ENCODE results near the gene NME7. TPM values are rescaled to one million over a fixed set of nuclear protein-coding genes. Genes with fewer than 3 reads are reported as not detected.
A peak's percentile ranks its signal among the peaks of the same experiment; 100 is the strongest.

The NME7 gene
- total RNA-seq, 1 experiment from 2014 or later = 13.8 TPM

GRCh38 chr1:169102567-169102966, 265.0 kb downstream of the NME7 start:
- no peak overlapping the region for H3K27ac Mint-ChIP-seq
- H3K4me3 Mint-ChIP-seq = no peak overlapping the region
- ATAC-seq = no peak
- CTCF ChIA-PET = no interaction called here
- TF ChIP-seq IRF1 (CRISPR knock-in tag; IDR thresholded peaks at IDR 0.05) (no peak), GABPB1 (CRISPR knock-in tag; IDR thresholded peaks at IDR 0.05) (0 out of 2 replicates have a peak, but pooled peaks have one; percentile 28)
- no peak for DNase-seq (ENCODE audit: low spot score)
- H3K9me3 Mint-ChIP-seq = no peaks in the 10 kb centered on the region
- H3K36me3 Mint-ChIP-seq = no peaks in the 10 kb centered on the region
- no peaks in the 10 kb centered on the region; the same call in none of the 2 replicates for H3K27me3 Mint-ChIP-seq (ENCODE audit: low read depth)
- POLR2A ChIA-PET = no interaction called here
- H3K4me1 Mint-ChIP-seq = peaks cover 16% of the 10 kb centered on the region

- peaks cover 9% of the 10 kb centered on the region for H3K9me3 Mint-ChIP-seq
- DNase-seq (ENCODE audit: low spot score) (no peak), ATAC-seq (no peak)
- no peak overlapping the region for H3K4me3 Mint-ChIP-seq
- no peak overlapping the region for H3K27ac Mint-ChIP-seq
- ChIA-PET POLR2A (no interaction called here), CTCF (no interaction called here)
- no peak for TF ChIP-seq ZNF281 (CRISPR knock-in tag; IDR thresholded peaks at IDR 0.05)
- no peak for TF ChIP-seq USF2 (CRISPR knock-in tag; IDR thresholded peaks at IDR 0.05)
- no peak for TF ChIP-seq ATF6 (CRISPR knock-in tag; IDR thresholded peaks at IDR 0.05)
- no peak for TF ChIP-seq FOXJ3 (CRISPR knock-in tag; IDR thresholded peaks at IDR 0.05; ENCODE audit: borderline replicate concordance)
- no peaks in the 10 kb centered on the region for H3K36me3 Mint-ChIP-seq
- H3K4me1 Mint-ChIP-seq = peaks cover 12% of the 10 kb centered on the region
- H3K27me3 Mint-ChIP-seq (ENCODE audit: low read depth) = no peaks in the 10 kb centered on the region; the same call in none of the 2 replicates
Measured at GRCh38 chr1:169100651-169101088, 266.9 kb downstream of the NME7 start.

GRCh38 chr1:169100208-169100607, 267.4 kb downstream of the NME7 start:
- ChIA-PET POLR2A (no interaction called here), CTCF (no interaction called here)
- DNase-seq (ENCODE audit: low spot score) (no peak), ATAC-seq (no peak)
- Mint-ChIP-seq H3K36me3 (no peaks in the 10 kb centered on the region), H3K4me1 (peaks cover 12% of the 10 kb centered on the region), H3K27me3 (ENCODE audit: low read depth) (no peaks in the 10 kb centered on the region; the same call in none of the 2 replicates), H3K27ac (no peak overlapping the region), H3K4me3 (no peak overlapping the region), H3K9me3 (peaks cover 9% of the 10 kb centered on the region)
- TF ChIP-seq ZNF512 (CRISPR knock-in tag; IDR thresholded peaks at IDR 0.05; ENCODE audit: borderline replicate concordance) = no peak
- no peak for TF ChIP-seq HMGXB4 (CRISPR knock-in tag; IDR thresholded peaks at IDR 0.05)
- no peak for TF ChIP-seq MAX (CRISPR knock-in tag; IDR thresholded peaks at IDR 0.05)
- TF ChIP-seq ZNF219 (CRISPR knock-in tag; IDR thresholded peaks at IDR 0.05; ENCODE audit: borderline replicate concordance) = no peak
- no peak for TF ChIP-seq AR (CRISPR knock-in tag; IDR thresholded peaks at IDR 0.05)
- TF ChIP-seq ERG (CRISPR knock-in tag; IDR thresholded peaks at IDR 0.05) = no peak
- no peak for TF ChIP-seq USF2 (CRISPR knock-in tag; IDR thresholded peaks at IDR 0.05)
- TF ChIP-seq ELF4 (CRISPR knock-in tag; IDR thresholded peaks at IDR 0.05; ENCODE audit: low read depth) = no peak
- TF ChIP-seq TEAD1 (CRISPR knock-in tag; IDR thresholded peaks at IDR 0.05) = no peak
- TF ChIP-seq TP53 (CRISPR knock-in tag; IDR thresholded peaks at IDR 0.05) = no peak
- TF ChIP-seq ZNF121 (CRISPR knock-in tag; IDR thresholded peaks at IDR 0.05) = no peak

Measured in WTC11 (cell line).